HFFc6 (cell line): Measurements from ENCODE around the gene ITGA7. TPM values are rescaled to one million over a fixed set of nuclear protein-coding genes. Genes with fewer than 3 reads are reported as not detected.

Experiments used
- DNase-seq: peaks from one replicate; pipeline ENCODE4 v3.0.0-alpha.2; 2018
- H3K27ac Mint-ChIP-seq: 2 replicates; pipeline ENCODE4 v1.8.0; 2020; ENCODE audit warnings: mild to moderate bottlenecking, mixed read lengths
- H3K27me3 Mint-ChIP-seq: 2 replicates; pipeline ENCODE4 v1.8.0; 2021; ENCODE audit warnings: mild to moderate bottlenecking, moderate library complexity, mixed read lengths; ENCODE audit not compliant: insufficient read depth
- H3K36me3 Mint-ChIP-seq: 2 replicates; pipeline ENCODE4 v1.8.0; 2021; ENCODE audit warnings: low read depth, mixed read lengths
- H3K4me1 Mint-ChIP-seq: 2 replicates; pipeline ENCODE4 v1.8.0; 2020; ENCODE audit warnings: low read depth, mixed read lengths
- H3K4me3 Mint-ChIP-seq: 2 replicates; pipeline ENCODE4 v1.8.0; 2020; ENCODE audit warnings: mild to moderate bottlenecking, moderate library complexity, mixed read lengths
- H3K9me3 Mint-ChIP-seq: 2 replicates; pipeline ENCODE4 v1.8.0; 2020; ENCODE audit warnings: mild to moderate bottlenecking, mixed read lengths
- total RNA-seq, 6 experiments: library from RNA; stranded (reverse); fragmentation: NEBNext Ultra II Directional; extraction: Animal tissue kit (Norgen Biotek cat#: 25700); gene quantifications; 2 replicates in 1 of 6; 3 replicates in 5 of 6; pipeline ENCODE4 v1.2.3, GENCODE V29; 2021
- TF ChIP-seq, protein P1 (sequence below): fragments of 200-600 bp; sonication (generic); IDR thresholded peaks from 2 replicates; pipeline ENCODE4 v1.5.0; 2021; ENCODE audit warnings: antibody characterized with exemption, mild to moderate bottlenecking

Gene ITGA7
- total RNA-seq, 6 experiments from 2014 or later = 0.95 to 2.3 (median 1.2) TPM

DNA sequence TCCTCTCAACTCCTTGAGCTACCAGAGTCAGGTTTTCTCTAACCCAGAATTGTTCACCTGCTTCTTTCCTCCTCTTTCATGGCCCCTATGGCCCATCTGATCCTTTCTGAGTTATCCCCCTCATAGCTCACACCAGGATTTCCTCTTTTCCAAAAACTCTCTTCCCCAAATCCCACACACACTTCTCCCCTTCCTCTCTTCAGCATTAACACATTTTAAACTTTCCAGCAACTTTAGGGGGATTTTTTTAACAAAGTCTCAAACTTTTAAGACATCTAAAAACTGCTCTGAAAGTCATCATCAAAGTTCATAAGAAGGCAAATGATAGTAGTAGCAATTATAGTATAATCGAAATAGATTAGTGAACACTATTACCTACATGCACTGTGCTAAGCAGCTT lies 63.1 kb downstream of the ITGA7 start:
- Mint-ChIP-seq H3K27me3 (peaks cover 16% of the 10 kb centered on the region), H3K9me3 (no peaks in the 10 kb centered on the region), H3K36me3 (no peaks in the 10 kb centered on the region), H3K4me3 (no peak overlapping the region), H3K27ac (no peak overlapping the region), H3K4me1 (no peaks in the 10 kb centered on the region)
- TF ChIP-seq, protein P1, sequence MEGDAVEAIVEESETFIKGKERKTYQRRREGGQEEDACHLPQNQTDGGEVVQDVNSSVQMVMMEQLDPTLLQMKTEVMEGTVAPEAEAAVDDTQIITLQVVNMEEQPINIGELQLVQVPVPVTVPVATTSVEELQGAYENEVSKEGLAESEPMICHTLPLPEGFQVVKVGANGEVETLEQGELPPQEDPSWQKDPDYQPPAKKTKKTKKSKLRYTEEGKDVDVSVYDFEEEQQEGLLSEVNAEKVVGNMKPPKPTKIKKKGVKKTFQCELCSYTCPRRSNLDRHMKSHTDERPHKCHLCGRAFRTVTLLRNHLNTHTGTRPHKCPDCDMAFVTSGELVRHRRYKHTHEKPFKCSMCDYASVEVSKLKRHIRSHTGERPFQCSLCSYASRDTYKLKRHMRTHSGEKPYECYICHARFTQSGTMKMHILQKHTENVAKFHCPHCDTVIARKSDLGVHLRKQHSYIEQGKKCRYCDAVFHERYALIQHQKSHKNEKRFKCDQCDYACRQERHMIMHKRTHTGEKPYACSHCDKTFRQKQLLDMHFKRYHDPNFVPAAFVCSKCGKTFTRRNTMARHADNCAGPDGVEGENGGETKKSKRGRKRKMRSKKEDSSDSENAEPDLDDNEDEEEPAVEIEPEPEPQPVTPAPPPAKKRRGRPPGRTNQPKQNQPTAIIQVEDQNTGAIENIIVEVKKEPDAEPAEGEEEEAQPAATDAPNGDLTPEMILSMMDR = no peak
- no peak for DNase-seq

DNA sequence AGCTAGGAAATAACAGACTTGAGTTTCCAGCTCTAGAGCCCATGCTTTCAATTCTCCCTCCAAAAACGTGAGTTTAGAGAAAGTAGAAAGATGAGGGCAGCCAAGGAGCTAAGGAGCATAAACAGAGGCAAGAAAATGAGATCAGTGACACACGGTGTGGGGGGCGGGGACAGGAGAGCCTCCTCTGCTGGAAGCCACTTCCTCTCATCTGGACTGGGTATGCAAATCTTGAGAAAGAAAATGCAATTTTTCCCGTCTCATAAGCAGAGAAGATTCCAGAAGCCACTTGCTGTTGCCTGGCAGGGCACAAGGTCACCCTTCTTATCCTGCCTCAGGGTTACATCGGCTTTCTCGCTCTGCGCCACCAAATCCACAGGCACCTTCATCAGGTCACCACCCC lies 65.0 kb downstream of the ITGA7 start:
- H3K36me3 Mint-ChIP-seq = no peaks in the 10 kb centered on the region
- DNase-seq = no peak
- peaks cover 28% of the 10 kb centered on the region for H3K27me3 Mint-ChIP-seq
- H3K27ac Mint-ChIP-seq = no peak overlapping the region
- TF ChIP-seq, protein P1 = no peak
- H3K4me3 Mint-ChIP-seq = no peak overlapping the region
- no peaks in the 10 kb centered on the region for H3K9me3 Mint-ChIP-seq
- no peaks in the 10 kb centered on the region for H3K4me1 Mint-ChIP-seq

DNA sequence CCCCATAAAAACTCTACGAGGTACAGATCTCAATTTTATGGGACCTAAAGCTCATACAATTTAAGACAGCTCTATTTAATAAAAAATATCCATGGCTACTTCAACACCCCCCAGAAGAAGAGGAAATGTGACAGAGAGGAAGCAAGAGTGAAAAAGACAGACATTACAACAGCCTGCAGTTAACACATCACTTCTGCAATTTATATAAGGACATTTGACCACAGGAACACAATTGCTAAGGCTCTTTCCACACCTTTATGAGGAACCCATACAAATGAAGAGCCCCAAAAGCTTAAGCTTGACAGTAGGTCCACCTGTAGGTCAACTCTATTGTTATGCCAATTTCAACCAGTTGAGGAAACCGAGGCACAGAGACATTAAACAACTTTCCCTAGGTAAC lies 65.4 kb downstream of the ITGA7 start:
- Mint-ChIP-seq H3K4me1 (no peaks in the 10 kb centered on the region), H3K36me3 (no peaks in the 10 kb centered on the region), H3K27ac (no peak overlapping the region), H3K9me3 (no peaks in the 10 kb centered on the region), H3K27me3 (peaks cover 29% of the 10 kb centered on the region), H3K4me3 (no peak overlapping the region)
- no peak for DNase-seq
- TF ChIP-seq, protein P1 = no peak

DNA sequence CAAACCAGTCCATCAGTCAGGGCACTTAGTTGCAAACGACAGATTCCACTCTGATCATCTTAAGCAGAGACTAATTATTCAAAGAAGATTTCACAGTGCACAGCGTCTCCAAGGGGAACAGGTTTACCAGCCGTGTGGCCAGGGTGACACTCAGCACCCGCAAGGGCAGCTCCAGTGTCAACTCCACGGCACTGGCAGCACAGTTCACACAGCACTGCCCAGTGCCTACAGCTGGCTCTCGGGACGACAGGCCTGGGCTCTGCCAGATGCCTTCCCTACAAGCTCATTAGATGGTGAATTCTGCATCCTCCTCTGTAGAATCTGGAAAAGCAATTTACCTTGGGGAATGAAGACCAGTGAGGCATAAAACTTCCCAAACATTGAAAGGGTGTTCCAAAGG lies 66.1 kb downstream of the ITGA7 start:
- TF ChIP-seq, protein P1 = no peak
- H3K27me3 Mint-ChIP-seq = peaks cover 30% of the 10 kb centered on the region
- H3K36me3 Mint-ChIP-seq = no peaks in the 10 kb centered on the region
- DNase-seq = no peak
- no peak overlapping the region for H3K27ac Mint-ChIP-seq
- H3K9me3 Mint-ChIP-seq = no peaks in the 10 kb centered on the region
- H3K4me1 Mint-ChIP-seq = no peaks in the 10 kb centered on the region
- H3K4me3 Mint-ChIP-seq = no peak overlapping the region

DNA sequence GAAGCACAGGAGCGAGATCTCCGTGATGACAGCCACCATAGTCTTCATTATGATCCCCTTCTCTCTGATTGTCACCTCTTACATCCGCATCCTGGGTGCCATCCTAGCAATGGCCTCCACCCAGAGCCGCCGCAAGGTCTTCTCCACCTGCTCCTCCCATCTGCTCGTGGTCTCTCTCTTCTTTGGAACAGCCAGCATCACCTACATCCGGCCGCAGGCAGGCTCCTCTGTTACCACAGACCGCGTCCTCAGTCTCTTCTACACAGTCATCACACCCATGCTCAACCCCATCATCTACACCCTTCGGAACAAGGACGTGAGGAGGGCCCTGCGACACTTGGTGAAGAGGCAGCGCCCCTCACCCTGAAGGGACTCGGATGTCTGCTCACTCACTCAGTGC lies 70.2 kb downstream of the ITGA7 start:
- TF ChIP-seq, protein P1 = no peak
- Mint-ChIP-seq H3K27ac (no peak overlapping the region), H3K9me3 (no peaks in the 10 kb centered on the region), H3K36me3 (no peaks in the 10 kb centered on the region), H3K4me3 (no peak overlapping the region), H3K4me1 (no peaks in the 10 kb centered on the region), H3K27me3 (peaks cover 30% of the 10 kb centered on the region)
- DNase-seq = no peak

DNA sequence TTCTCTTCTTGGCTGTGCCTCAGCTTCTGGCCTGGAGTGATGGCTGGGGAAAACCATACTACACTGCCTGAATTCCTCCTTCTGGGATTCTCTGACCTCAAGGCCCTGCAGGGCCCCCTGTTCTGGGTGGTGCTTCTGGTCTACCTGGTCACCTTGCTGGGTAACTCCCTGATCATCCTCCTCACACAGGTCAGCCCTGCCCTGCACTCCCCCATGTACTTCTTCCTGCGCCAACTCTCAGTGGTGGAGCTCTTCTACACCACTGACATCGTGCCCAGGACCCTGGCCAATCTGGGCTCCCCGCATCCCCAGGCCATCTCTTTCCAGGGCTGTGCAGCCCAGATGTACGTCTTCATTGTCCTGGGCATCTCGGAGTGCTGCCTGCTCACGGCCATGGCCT lies 70.9 kb downstream of the ITGA7 start, which contains the start of gene OR10P1:
TSS of gene OR10P1 (plus strand) at position 40 of the 400 bp plus-strand sequence. CDS start at position 40, 0 bp downstream.
- Mint-ChIP-seq H3K27ac (no peak within 1 kb of the TSS), H3K4me3 (no peak within 1 kb of the TSS), H3K9me3 (no peaks in the 10 kb centered on the region), H3K27me3 (peaks cover 30% of the 10 kb centered on the region), H3K4me1 (no peaks in the 10 kb centered on the region), H3K36me3 (no peaks in the 10 kb centered on the region)
- no peak for DNase-seq
- TF ChIP-seq, protein P1 = no peak
